HCT116 (cell line): ENCODE measurements around the gene NFATC3.

Experiments used
- CEBPB ChIP-seq: IDR thresholded peaks from 2 replicates; pipeline ENCODE4 v1.6.1; 2012; ENCODE audit warnings: low read depth
- EZH2 ChIP-seq: fragments of 200-600 bp; sonication (generic); IDR thresholded peaks from 2 replicates; pipeline ENCODE4 v1.6.1; 2017; ENCODE audit warnings: antibody characterized with exemption, mixed run types
- EZH2phosphoT487 ChIP-seq: fragments of 200-600 bp; IDR thresholded peaks from 2 replicates; pipeline ENCODE4 v1.6.1; 2018; ENCODE audit warnings: antibody characterized with exemption, borderline replicate concordance
- POLR2A ChIP-seq: IDR thresholded peaks from 2 replicates; pipeline ENCODE4 v1.7.0; 2011; ENCODE audit warnings: borderline replicate concordance; ENCODE audit not compliant: insufficient read depth, insufficient read length; ENCODE audit errors: extremely low read depth
- POLR2AphosphoS5 ChIP-seq: IDR thresholded peaks from 2 replicates; pipeline ENCODE4 v1.6.1; 2011; ENCODE audit warnings: mild to moderate bottlenecking, low read depth, low read length, moderate library complexity
- RAD21 ChIP-seq: IDR thresholded peaks from 2 replicates; pipeline ENCODE4 v1.6.1; 2012; ENCODE audit warnings: low read depth, mild to moderate bottlenecking
- SIN3A ChIP-seq: IDR thresholded peaks from 2 replicates; pipeline ENCODE4 v1.6.1; 2012; ENCODE audit warnings: low read depth
- SRF ChIP-seq: IDR thresholded peaks from 2 replicates; pipeline ENCODE4 v1.6.1; 2012; ENCODE audit warnings: low read depth
- YY1 ChIP-seq: IDR thresholded peaks from 2 replicates; pipeline ENCODE4 v1.6.1; 2011; ENCODE audit warnings: low read length, low read depth, moderate library complexity, mild to moderate bottlenecking; ENCODE audit not compliant: insufficient replicate concordance; ENCODE audit errors: extremely low read depth
- TF ChIP-seq, protein P1 (sequence below), 3 experiments: fragments of 200-600 bp in 1 of 3; sonication (generic) in 1 of 3; IDR thresholded peaks in 2 of 3; conservative IDR thresholded peaks in 1 of 3; 2 replicates each; pipeline ENCODE4 v1.5.1; 2012 to 2017; ENCODE audit warnings: low read depth in 2 of 3, low read length in 2 of 3, antibody characterized with exemption in 1 of 3, borderline replicate concordance in 1 of 3, control low read depth in 1 of 3, mild to moderate bottlenecking in 1 of 3, mixed read lengths in 1 of 3, mixed run types in 1 of 3, moderate library complexity in 1 of 3; ENCODE audit not compliant: insufficient read depth in 1 of 3
- TF ChIP-seq, protein P2 (sequence below): IDR thresholded peaks from 2 replicates; pipeline ENCODE4 v1.6.1; 2012; ENCODE audit warnings: low read depth
- TF ChIP-seq, protein P3 (sequence below): IDR thresholded peaks from 2 replicates; pipeline ENCODE4 v1.6.1; 2011; ENCODE audit warnings: mild to moderate bottlenecking, low read length, moderate library complexity; ENCODE audit not compliant: insufficient replicate concordance; ENCODE audit errors: extremely low read depth

DNA sequence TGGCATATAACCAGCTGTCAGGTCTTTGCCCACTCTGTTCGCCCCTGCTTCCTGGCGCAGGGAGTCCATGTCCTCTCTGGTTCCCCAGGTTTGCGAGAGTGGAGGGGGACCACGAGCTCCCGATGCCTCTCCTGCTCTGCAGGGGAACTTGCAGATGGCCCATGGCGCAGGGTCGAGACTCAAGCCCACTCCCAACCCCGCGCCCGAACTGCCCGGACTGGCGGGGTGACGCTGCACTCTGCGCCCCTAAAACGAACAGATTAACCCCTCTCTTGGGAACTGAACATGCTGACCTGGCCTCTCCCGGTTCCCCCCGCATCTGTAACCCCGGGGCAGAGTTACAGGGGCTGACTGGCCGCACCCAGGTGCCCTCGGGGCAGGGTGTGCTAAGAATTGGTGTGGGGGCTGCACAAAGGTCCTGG lies 159.3 kb downstream of the NFATC3 start:
- TF ChIP-seq, protein P1, sequence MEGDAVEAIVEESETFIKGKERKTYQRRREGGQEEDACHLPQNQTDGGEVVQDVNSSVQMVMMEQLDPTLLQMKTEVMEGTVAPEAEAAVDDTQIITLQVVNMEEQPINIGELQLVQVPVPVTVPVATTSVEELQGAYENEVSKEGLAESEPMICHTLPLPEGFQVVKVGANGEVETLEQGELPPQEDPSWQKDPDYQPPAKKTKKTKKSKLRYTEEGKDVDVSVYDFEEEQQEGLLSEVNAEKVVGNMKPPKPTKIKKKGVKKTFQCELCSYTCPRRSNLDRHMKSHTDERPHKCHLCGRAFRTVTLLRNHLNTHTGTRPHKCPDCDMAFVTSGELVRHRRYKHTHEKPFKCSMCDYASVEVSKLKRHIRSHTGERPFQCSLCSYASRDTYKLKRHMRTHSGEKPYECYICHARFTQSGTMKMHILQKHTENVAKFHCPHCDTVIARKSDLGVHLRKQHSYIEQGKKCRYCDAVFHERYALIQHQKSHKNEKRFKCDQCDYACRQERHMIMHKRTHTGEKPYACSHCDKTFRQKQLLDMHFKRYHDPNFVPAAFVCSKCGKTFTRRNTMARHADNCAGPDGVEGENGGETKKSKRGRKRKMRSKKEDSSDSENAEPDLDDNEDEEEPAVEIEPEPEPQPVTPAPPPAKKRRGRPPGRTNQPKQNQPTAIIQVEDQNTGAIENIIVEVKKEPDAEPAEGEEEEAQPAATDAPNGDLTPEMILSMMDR (IDR thresholded peaks at IDR 0.05 in 2 of 3, conservative IDR thresholded peaks at IDR 0.05 in 1 of 3; ENCODE audit: borderline replicate concordance in 1 of 3, insufficient read depth in 1 of 3, low read depth in 2 of 3, low read length in 2 of 3) = no peak
- TF ChIP-seq EZH2 (no peak), RAD21 (no peak), EZH2phosphoT487 (no peak), SIN3A (no peak), CEBPB (no peak), POLR2A (no peak), POLR2AphosphoS5 (no peak), SRF (no peak), YY1 (no peak)
- TF ChIP-seq, protein P2, sequence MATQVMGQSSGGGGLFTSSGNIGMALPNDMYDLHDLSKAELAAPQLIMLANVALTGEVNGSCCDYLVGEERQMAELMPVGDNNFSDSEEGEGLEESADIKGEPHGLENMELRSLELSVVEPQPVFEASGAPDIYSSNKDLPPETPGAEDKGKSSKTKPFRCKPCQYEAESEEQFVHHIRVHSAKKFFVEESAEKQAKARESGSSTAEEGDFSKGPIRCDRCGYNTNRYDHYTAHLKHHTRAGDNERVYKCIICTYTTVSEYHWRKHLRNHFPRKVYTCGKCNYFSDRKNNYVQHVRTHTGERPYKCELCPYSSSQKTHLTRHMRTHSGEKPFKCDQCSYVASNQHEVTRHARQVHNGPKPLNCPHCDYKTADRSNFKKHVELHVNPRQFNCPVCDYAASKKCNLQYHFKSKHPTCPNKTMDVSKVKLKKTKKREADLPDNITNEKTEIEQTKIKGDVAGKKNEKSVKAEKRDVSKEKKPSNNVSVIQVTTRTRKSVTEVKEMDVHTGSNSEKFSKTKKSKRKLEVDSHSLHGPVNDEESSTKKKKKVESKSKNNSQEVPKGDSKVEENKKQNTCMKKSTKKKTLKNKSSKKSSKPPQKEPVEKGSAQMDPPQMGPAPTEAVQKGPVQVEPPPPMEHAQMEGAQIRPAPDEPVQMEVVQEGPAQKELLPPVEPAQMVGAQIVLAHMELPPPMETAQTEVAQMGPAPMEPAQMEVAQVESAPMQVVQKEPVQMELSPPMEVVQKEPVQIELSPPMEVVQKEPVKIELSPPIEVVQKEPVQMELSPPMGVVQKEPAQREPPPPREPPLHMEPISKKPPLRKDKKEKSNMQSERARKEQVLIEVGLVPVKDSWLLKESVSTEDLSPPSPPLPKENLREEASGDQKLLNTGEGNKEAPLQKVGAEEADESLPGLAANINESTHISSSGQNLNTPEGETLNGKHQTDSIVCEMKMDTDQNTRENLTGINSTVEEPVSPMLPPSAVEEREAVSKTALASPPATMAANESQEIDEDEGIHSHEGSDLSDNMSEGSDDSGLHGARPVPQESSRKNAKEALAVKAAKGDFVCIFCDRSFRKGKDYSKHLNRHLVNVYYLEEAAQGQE = no peak
- TF ChIP-seq, protein P3, sequence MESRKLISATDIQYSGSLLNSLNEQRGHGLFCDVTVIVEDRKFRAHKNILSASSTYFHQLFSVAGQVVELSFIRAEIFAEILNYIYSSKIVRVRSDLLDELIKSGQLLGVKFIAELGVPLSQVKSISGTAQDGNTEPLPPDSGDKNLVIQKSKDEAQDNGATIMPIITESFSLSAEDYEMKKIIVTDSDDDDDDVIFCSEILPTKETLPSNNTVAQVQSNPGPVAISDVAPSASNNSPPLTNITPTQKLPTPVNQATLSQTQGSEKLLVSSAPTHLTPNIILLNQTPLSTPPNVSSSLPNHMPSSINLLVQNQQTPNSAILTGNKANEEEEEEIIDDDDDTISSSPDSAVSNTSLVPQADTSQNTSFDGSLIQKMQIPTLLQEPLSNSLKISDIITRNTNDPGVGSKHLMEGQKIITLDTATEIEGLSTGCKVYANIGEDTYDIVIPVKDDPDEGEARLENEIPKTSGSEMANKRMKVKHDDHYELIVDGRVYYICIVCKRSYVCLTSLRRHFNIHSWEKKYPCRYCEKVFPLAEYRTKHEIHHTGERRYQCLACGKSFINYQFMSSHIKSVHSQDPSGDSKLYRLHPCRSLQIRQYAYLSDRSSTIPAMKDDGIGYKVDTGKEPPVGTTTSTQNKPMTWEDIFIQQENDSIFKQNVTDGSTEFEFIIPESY = no peak
